SKM-1 treated with dmso at 0.1 percent for 144 hours (cell line): ENCODE data around the gene NUP93.

Source experiments
- DNase-seq: peaks from one replicate; lab custom pipeline; 2025; ENCODE audit not compliant: unreplicated experiment; lab: John Stamatoyannopoulos, UW

The NUP93 gene

GRCh38 chr16:56729735-56730662 lies at the start of gene NUP93:
Gene NUP93 (plus strand): TSS chr16:56730129. CDS start chr16:56748248, 18,119 bp downstream.
- peak; percentile 87 for DNase-seq

- DNase-seq: peak; percentile 90
Observed at GRCh38 chr16:56681939-56682702, 47.8 kb upstream of the NUP93 start, which contains the start of gene MT1X. Gene MT1X (plus strand): TSS chr16:56682470. CDS start chr16:56682541, 71 bp downstream.

DNA sequence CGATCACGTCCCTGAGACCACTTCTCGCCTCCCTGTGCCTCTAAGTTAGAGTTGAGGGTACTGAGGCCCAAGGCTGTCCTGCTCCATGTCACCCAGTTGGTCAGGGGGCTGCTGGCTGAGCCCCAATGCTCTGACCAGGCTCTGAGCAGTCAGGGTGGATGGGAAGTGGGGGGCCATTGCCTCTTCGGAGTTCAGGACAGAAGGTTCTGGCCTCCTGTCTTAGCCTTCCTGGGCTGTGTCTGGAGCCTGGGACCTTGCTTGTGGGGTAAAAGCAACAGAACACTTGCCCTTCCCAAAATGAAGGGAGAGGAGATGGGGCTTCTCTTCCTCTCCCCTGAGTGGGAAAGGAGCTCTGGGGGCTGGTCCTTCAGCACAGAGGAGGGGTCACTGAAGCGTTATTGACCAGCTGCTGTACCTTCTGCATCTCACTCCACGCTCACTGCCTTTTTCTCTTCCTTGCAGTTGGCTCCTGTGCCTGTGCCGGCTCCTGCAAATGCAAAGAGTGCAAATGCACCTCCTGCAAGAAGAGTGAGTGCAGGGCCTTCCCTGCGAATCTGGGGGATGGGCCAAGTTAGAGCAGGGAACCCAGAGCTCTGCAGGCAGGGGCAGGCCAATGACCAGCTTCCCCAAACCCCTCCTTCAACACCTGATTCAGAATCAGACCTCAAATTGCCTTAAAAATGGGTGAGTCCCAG lies 47.1 kb upstream of the NUP93 start:
- DNase-seq: no peak

DNA sequence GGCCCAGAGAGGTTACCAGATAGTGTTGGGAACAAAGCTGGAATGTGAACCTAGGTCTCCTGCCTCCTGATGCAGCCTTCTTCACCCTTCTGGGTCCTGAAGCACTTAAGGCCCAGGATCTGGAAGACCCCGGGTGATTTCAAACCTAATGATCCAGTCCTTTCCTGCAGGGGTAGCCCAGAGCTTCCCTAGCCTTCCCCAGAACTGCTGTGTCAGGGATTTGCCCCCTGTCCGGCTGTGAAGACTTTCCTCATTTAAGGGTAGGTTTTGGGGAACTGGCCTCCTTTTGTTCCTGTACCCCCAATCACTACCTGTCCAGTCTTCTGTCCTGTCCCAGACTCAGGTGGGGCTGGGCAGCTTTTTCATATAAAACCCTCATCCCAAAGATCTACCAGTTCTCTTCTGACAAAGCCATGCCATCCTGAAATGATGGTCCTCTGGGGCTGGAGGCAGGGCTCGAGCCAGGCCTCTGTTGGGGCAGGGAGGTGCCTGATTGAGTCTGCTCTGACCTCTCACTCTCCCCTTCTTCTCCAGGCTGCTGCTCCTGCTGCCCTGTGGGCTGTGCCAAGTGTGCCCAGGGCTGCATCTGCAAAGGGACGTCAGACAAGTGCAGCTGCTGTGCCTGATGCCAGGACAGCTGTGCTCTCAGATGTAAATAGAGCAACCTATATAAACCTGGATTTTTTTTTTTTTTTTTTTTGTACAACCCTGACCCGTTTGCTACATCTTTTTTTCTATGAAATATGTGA lies 46.3 kb upstream of the NUP93 start:
- DNase-seq: no peak

DNA sequence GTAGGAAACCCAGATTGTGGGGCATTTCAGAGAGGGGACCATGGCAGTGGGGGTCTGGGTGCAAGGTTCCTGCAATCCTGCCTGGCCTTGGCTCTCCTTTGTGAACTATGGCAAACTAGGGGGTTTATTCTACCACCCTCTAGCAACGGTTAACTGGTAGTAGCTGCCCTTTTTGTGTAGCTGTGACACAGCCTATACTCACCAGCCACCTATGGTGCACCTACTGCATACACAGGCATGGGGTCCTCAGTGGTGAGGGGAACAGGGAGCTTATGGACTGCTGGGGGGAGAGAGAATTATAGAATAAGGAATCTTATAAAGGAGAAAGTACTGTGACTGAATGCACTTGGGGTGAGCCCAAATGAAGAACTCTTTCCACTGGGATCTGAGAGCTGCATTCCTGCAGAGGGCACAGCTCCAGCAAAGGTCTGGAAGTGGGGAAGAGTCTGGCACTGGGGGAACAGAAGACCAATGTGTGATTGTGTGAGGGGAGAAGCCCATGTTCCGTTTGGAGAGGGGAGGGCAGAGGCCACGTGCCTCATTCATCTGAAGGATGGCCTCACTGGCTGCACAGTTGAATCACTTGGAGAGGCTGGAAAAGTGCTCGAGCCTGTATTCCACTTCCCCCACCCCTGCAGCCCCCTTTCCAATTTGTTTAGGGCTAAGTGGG lies 45.5 kb upstream of the NUP93 start:
- no peak for DNase-seq

GRCh38 chr16:56684926-56685590 lies 44.9 kb upstream of the NUP93 start:
- DNase-seq: no peak

DNA sequence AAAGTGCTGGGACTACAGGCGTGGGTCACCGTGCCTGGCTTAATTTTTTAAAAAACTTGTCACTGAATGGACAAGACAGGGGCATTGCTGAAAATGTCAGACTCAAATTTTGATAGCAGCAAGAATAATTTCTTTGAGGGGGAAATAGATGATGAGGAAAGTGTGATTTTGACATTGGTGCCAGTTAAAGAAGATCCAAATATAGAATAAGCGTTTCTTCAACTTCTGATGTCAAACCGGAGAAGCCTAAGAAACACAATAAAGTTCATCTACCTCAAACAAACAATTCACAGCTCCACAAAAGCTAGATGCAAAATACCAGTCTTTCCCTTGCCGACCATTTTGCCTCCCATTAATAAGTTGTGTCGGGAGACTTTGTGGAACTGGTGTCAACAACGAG lies 43.2 kb upstream of the NUP93 start:
- DNase-seq: no peak

DNA sequence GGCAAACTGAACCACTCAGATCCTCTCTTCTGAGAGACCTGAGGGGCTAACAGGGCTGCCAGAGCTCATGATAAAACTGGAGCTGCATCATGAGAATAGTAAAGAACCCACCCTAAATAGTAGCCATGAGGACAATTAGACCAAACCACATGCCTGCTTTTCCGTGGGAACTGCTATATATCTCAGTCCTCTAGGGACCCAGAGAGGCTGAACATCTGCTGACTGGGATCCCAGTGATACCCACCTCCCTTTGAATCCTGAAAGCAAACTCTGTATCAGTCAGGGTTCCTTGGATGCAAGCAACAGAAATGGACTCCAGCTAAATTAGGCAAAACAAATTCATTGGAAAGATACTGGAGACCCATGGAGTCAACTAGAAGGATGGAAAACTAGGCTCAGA lies 41.2 kb upstream of the NUP93 start:
- DNase-seq: no peak

DNA sequence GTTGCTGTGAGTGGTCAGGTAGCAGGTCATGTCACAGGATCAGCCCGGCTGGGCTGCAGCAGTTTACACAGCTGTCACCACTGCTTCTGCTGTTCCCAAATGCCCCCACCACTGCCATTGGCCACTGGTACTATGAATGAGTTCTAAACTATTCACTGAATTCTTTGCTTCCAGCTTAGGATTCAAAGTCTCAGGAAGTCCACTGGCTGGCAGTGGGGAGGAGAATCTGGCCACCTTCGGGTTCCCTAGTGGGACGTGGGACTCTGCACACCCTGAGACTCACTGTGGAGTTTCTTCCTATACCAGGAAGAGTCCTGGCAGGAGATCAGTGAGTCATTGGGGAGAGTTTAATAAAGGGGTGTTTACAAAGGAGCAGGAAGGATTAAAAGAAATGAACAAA lies 40.8 kb upstream of the NUP93 start:
- DNase-seq: no peak

DNA sequence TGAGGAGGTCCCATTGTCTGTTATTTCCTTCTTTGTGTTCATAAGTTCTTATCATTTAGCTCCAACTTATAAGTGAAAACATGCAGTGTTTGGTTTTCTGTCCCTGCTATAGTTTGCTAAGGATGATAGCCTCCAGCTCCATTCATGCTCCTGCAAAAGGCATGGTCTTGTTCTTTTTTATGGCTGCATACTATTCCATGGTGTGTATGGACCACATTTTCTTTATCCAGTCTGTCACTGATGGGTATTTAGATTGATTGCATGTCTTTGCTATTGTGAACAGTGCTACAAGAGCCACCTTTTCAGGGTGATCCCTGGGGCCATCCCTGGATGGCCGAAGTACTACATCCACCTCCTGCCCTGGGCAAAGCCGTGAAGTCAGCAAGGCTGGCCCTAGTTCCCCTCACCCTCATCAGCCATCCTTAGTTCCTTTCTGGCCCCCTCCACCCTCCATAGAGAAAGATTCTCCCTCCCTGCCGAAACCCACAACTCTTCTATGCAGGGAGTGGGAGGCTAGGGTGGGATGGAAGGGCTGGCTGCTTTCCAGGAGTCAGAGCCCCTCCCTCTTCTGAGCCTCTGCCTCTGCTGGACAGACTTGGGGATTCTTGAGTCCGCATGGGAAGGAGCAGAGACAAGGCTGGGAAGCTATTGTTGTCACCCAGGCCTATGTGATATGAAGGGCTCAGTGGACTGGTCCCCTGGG lies 39.4 kb upstream of the NUP93 start:
- DNase-seq: no peak

GRCh38 chr16:56691885-56692284 lies 38.0 kb upstream of the NUP93 start:
- DNase-seq: no peak

- DNase-seq: no peak
Observed at GRCh38 chr16:56695246-56695645, 34.7 kb upstream of the NUP93 start.

- DNase-seq: no peak
Observed at GRCh38 chr16:56697456-56698155, 32.3 kb upstream of the NUP93 start.

DNA sequence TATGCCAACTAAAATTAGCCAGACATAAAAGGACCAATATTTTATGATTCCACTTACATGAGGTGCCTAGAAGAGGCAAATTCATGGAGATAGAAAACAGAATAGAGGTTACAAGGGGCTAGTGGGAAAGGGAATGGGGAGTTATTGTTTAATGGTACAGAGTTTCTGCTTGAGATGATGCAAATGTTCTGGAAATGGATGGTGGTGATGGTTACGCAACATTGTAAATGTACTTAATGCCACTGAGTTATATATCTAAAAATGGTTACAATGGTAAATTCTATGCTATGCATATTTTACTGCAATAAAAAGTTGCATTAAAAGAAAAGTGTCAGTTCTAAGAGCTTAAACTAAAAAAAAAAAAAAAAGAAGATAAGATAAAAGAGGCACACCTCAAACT lies 29.7 kb upstream of the NUP93 start:
- DNase-seq: no peak

- no peak for DNase-seq
Observed at GRCh38 chr16:56700631-56701030, 29.3 kb upstream of the NUP93 start.

DNA sequence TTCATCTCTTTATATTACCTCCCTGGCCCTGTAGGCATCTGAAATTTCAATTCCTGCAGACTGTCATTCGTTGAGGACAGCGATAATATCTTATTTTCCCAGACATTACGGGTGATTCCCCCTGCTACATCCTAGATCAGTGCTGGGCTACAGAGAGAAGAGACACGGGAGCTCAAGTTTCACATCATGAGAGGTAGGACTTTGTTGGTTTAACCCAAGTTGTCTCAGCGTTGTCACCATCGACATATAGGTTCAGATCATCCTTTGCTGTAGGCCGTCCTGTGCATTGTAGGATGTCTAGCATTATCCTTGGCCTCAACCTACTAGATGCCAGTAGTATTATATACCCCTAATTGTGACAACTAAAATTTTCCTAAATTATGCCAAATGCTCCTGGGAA lies 28.4 kb upstream of the NUP93 start:
- DNase-seq: no peak

- no peak for DNase-seq
Observed at GRCh38 chr16:56702836-56703235, 27.1 kb upstream of the NUP93 start.
